GM19324 (cell line): ENCODE data around the gene FRYL.
"Not testable (repeated sequence)": the region's sequence is repeated elsewhere in the genome, so short reads cannot be mapped to it uniquely, and the experiment has no call there.

ENCODE experiments used
- ATAC-seq: cut with Tn5 transposase; IDR thresholded peaks from one replicate; pipeline ENCODE4 v1.9.1; 2021; ENCODE audit warnings: mild to moderate bottlenecking, moderate library complexity; ENCODE audit not compliant: unreplicated experiment, low FRiP score

FRYL gene

DNA sequence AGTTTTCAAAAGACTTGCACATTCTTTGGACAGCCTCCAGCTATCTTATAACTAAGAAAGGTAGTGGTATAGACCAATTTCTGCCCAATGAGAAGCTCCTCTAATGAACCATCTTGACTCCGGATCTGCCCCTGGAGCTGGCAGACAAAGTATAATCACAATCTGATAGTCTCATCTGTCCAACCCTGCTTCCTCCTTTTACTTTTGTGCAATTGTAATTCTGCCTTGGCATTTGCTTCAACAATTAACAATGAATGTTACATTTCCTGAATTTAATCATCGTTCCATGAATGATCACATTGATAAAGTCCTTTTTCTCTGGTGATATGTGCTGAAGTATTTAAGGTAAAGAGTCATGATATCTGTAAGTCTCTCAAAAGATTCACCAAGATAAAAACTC, 27.8 kb downstream of the FRYL start:
- no peak for ATAC-seq

- no peak for ATAC-seq
Measured at GRCh38 chr4:48748949-48749596, 31.0 kb downstream of the FRYL start.

DNA sequence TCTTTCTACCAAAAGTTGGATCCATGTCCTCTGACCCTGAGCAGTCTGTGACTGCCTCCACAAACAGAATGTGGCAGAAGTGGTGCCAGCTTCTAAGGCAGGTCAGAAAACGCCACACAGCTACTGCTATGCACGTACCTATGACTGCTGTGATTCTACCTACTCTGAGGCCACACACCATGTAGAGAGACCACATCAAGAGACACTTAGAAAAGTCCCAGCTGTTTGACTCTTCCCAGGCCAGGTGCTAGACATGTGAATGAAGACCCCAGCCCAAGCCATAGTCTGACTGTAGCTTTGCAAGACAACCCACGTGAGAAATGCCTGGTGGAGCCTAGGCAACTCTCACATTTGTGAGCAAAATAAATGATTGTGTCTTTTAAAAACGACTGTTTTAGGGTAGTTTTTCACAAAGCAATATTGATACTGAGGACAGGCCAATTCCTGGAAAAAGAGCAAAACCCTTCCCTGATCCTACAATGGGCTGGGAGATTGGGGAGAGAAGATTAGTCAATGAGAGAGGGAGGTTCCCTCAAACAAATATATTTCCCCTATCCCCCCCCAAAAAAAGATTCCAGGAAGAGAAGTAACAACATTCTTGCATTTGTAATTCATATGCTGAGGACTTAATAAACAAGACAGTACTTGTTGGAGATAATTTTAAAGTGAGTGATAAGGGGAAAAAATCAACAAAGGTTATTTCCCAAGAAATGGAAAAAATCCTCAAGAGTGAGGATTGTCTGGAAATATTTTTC, 33.3 kb downstream of the FRYL start:
- no peak for ATAC-seq

DNA sequence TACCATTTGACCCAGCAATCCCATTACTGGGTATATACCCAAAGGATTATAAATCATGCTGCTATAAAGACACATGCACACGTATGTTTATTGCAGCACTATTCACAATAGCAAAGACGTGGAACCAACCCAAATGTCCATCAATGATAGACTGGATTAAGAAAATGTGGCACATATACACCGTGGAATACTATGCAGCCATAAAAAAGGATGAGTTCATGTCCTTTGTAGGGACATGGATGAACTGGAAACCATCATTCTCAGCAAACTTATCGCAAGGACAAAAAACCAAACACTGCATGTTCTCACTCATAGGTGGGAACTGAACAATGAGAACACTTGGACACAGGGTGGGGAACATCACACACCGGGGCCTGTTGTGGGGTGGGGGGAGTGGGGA, 34.9 kb downstream of the FRYL start:
- ATAC-seq = not testable (repeated sequence)

- no peak for ATAC-seq
Measured at GRCh38 chr4:48742412-48742811, 37.7 kb downstream of the FRYL start.

GRCh38 chr4:48739560-48740019, 40.5 kb downstream of the FRYL start:
- peak; percentile 40 for ATAC-seq

DNA sequence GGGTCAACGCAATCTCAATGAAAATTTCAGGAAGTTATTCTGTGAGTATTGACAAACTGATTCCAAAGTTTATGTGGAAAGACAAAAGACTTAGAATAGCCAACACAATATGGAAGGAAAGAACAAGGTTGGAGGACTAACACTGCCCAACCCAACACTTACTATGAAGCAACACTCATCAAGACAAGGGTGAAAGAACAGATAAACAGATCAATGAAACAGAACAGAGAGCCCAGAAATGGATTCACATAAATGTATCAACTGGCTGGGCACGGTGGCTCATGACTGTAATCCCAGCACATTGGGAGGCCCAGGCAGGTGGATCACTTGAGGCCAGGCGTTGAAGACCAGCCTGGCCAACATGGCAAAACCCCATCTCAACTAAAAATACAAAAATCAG, 41.2 kb downstream of the FRYL start:
- no peak for ATAC-seq

DNA sequence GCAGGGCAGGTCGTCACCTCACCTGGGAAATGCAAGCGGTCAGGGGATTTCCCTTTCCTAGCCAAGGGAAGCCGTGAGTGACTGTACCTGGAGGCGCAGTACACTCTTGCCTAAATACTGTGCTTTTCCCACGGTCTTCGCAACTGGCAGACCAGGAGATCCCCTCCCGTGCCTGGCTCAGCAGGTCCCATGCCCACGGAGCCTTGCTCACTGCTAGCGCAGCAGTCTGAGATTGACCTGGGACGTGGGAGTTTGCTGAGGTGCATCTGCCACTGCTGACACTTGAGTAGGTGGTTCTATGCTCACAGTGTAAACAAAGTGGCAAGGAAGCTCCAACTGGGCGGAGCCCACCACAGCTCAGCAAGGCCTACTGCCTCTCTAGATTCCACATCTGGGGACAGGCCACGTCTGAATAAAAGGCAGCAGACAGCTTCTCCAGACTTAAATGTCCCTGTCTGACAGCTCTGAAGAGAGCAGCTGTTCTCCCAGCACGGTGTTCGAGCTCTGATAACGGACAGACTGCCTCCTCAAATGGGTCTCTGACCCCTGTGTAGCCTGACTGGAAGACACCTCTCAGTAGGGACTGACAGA, 51.1 kb downstream of the FRYL start:
- not testable (repeated sequence) for ATAC-seq

GRCh38 chr4:48727666-48728459, 52.2 kb downstream of the FRYL start:
- no peak for ATAC-seq

GRCh38 chr4:48725414-48725813, 54.7 kb downstream of the FRYL start:
- no peak for ATAC-seq

DNA sequence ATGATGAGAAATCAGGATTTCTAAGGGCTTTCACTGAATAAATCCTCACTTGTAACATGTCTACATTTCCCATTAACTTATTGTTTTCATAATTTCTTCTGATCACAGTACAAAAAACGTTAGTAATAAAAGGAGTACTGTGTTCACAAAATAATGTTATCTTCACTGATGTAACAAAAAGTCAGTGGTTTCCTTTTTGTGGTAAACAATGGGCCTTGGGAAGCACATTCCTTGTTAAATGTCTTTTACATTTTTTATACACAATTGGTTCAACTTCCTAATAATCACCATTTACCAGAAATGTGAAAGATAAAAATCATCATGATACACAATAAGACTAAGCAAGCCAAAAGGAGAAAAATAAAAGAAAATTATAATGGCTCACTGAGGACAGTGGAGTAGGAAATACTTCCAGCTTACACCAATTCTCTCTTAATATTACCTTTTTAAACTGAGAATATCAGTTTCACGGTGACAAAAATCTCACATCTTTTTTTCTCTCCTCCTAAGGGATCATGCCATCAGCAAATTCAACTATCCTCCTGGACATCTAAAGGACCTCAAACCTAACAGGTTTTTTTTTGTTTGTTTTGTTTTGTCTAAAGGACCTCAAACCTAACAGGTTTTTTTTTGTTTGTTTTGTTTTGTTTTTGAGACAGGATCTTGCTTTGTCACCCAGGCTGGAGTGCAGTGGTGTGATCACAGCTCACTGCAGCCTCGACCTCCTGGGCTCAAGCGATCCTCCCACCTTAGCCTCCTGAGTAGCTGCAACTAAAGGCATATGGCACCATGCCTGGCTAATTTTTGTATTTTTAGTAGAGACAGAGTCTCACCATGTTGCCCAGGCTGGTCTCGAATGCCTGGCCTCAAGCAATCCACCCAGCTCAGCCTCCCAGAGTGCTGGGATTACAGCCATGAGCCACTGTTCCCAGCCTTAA, 57.3 kb downstream of the FRYL start:
- no peak for ATAC-seq

GRCh38 chr4:48720459-48720858, 59.6 kb downstream of the FRYL start:
- no peak for ATAC-seq

DNA sequence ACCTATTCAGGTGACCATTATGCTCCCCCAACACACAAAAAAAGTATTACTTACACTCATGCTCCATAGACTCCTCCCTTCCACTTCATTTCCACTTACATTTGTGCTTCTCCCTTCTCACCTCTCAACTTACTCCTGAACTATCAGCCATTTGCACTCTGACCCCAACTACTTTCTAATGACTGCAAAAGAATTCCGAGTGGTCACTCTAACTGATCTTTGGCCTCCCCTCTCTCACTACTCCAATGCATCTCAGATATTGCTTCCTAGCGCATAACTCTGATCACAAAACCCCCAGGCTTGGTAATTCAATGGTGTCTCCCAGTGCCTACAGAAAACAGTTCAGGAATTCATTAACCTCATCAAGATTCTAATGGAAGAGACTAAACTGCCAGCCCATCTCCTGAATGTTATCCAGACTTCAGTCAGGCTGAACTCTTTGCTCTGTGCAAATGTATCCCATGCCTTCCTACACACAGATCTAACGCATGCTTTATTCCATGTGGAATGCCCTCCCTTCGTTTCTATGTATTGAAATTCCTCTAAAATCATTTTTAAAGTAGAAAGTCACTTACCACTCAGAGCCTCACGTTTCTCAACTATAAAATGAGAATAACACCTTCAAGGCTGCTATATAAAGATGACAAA, 61.1 kb downstream of the FRYL start:
- no peak for ATAC-seq

- ATAC-seq = not testable (repeated sequence)
Measured at GRCh38 chr4:48716285-48716684, 63.8 kb downstream of the FRYL start.

- ATAC-seq = no peak
Measured at GRCh38 chr4:48710446-48711209, 69.5 kb downstream of the FRYL start.

- ATAC-seq = no peak
Measured at GRCh38 chr4:48709901-48710300, 70.2 kb downstream of the FRYL start.

DNA sequence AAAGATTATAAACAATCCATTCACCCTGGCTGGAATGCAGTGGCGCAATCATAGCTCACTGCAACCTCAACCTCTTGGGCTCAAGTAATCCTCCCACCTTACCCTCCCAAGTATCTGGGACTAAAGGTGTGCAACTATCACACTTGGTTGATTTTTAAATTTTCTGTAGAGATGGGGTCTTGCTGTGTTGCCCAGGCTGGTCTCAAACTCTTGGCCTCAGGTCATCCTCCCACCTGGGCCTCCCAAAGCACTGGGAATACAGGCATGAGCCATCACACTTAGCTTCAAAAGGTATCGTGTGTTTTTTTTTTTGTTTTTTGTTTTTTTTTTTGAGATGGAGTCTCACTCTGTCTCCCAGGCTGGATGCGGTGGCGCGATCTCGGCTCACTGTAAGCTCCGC, 71.5 kb downstream of the FRYL start:
- ATAC-seq = no peak

DNA sequence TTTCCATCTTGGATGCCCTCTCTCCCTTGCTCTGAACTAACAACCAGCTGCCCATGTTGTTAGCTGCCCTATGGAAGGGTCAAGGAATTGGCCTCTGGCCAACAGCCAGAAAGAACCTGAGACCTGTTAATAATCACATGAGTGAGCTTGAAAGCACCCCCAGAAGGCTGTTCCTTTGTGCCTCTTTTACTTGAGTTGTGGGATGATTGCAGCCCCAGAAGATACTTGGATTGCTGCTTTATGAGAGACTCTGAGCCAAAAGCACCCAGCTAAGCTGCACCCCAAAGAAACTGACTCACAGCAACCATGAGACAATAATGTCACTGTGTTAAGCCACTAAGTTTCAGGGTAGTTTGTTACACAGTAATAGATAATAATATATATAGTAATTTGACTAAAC, 73.3 kb downstream of the FRYL start:
- ATAC-seq = no peak

DNA sequence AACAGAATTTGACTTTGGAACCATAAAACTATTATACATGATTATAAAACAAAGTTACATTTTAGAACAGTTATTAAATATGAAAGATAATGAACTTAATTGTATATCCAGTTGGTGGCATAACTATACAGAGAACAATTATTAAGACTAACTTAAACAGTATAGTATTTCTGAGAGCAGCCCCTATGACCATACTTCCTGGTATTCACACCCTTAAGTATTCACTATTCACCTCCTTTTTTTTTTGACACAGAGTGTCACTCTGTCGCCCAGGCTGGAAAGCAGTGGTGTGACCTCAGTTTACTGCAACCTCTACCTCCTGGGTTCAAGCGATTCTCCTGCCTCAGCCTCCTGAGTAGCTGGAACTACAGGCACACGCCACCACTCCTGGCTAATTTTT, 74.5 kb downstream of the FRYL start:
- no peak for ATAC-seq
